Measurements from ENCODE around the gene SEMA3F. TPM values are rescaled to one million over a fixed set of nuclear protein-coding genes. Genes with fewer than 3 reads are reported as not detected.

The SEMA3F gene
- total RNA-seq, 4 donors from 2014 or later = 5.2 to 40.1 (median 7.5) TPM

DNA sequence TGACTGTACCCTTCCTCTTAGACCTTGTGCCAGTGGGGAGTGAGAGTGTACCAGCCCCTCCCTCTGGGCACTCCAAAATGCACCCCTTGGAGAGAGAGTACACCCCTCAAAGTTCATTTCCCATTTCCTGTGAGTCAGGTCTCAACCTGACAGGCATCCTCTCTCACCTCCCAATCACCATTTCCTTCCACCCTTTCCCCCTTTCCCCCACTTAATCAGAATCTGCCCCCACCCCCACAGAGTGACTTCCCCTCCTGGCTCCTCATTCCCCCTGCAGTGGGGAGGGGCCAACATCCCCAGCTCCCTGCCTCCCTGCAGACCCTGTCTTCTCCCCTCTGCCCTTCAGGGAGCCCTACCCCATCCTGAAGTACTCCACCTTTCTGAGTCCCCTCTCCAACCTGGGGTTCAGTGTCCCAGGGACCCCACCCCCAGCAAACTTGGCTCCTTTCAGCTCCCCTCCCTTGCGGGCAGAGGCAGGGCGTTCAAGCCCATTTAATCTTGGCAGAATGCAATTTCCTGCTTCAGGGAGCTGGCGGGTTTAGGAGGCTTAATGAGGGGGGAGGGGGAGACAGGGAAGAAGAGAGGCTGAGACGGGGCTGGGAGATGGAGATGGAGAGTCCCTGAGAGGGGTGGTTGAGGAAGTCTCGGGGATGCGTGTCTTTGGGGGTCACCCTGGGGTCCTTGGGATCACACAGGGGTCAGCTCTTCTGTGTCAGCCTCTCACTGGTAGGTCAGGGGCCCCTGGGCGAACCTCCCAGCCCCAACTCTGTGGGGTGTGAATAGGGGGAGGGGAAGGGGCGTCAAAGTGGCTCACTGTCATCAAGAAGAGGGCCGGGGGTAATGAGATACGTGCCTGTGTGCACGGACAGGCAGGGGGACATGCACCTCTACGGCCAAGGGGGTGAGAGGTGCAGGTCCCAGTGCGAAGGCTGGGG lies 16.6 kb upstream of the SEMA3F start:
- Histone ChIP-seq H3K27ac (no peak overlapping the region), H3K36me3 (no peaks in the 10 kb centered on the region), H3K9me3 (no peaks in the 10 kb centered on the region), H3K4me1 (peaks cover 7 to 12% of the 10 kb centered on the region in 2 donors), H3K27me3 (no peaks in the 10 kb centered on the region), H3K4me3 (no peak overlapping the region)
- in situ Hi-C loops (cut with MboI; ENCODE audit: low sequenced_read_pairs in 4 of 4) (no loop called here), intact Hi-C loops (cut with DNase I; ENCODE audit: low total_unique reads) (no loop called here)
- TF ChIP-seq POLR2A (IDR thresholded peaks at IDR 0.05) = no peak
- TF ChIP-seq, protein P1, sequence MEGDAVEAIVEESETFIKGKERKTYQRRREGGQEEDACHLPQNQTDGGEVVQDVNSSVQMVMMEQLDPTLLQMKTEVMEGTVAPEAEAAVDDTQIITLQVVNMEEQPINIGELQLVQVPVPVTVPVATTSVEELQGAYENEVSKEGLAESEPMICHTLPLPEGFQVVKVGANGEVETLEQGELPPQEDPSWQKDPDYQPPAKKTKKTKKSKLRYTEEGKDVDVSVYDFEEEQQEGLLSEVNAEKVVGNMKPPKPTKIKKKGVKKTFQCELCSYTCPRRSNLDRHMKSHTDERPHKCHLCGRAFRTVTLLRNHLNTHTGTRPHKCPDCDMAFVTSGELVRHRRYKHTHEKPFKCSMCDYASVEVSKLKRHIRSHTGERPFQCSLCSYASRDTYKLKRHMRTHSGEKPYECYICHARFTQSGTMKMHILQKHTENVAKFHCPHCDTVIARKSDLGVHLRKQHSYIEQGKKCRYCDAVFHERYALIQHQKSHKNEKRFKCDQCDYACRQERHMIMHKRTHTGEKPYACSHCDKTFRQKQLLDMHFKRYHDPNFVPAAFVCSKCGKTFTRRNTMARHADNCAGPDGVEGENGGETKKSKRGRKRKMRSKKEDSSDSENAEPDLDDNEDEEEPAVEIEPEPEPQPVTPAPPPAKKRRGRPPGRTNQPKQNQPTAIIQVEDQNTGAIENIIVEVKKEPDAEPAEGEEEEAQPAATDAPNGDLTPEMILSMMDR (IDR thresholded peaks at IDR 0.05 in 4 of 5, conservative IDR thresholded peaks at IDR 0.05 in 1 of 5) = no peak
- ATAC-seq (no peak), DNase-seq (no peak)

DNA sequence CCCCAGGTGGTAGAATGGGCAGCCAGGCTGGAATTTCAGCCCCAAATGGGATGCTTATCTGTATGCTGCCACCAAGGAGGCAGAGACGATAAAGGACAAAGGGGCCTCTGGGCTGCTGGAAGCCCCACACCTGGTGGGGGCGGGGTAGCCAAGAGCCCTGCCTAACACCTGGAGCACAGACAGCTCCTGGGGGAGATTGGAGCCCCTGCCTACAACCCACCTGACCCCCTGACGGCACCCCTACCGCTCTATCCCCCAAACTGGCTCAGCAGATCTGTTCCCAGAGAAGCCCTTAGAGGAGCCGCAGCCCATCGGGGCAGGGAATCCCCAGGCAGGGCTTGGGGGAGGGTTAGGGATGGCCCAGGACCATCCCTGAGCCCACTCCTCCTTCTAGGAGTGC lies 15.8 kb upstream of the SEMA3F start:
- ATAC-seq (no peak), DNase-seq (no peak)
- H3K36me3 ChIP-seq = no peaks in the 10 kb centered on the region
- no peaks in the 10 kb centered on the region for H3K9me3 ChIP-seq
- intact Hi-C loops (cut with DNase I; ENCODE audit: low total_unique reads) = no loop called here
- in situ Hi-C loops (cut with MboI; ENCODE audit: low sequenced_read_pairs in 4 of 4) = no loop called here
- TF ChIP-seq, protein P1 (IDR thresholded peaks at IDR 0.05 in 4 of 5, conservative IDR thresholded peaks at IDR 0.05 in 1 of 5) = no peak
- TF ChIP-seq POLR2A (IDR thresholded peaks at IDR 0.05) = no peak
- no peak overlapping the region for H3K27ac ChIP-seq
- peaks cover 7 to 12% of the 10 kb centered on the region in 2 donors for H3K4me1 ChIP-seq
- H3K27me3 ChIP-seq = no peaks in the 10 kb centered on the region
- H3K4me3 ChIP-seq = no peak overlapping the region

DNA sequence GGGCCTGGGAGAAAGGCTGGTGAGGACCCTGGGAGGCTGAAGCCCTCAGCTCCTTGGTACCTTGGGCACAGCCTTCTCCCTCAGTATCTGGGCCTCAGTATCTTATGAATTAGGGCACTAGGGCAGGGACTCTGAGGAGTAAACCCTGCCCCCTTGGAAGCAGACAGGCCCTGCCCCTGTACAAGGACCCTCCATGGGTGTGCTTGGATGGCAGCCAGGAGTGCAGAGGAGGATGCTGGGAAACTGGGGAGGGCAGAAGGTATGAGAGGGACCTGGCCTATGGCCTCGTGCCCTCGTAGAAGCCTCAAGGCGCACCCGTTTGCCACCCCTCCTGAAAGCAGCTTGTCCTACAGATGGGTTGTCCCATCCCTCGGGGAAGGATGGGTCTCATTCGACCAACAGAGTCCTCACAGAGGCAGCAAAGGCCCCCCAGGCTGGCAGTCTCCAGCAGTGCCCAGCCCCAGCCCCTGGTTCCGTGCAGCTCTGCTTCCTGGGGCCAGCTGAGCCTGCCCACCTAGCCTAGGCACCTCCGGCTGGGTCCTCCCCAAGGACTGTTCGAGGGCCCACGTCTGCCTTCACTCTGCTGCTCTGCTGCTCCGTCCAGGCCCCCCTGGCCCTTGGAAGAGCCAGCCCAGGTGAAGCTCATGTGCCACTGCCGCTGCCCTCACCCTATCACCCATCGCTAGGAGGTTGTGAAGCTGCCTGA lies 15.3 kb upstream of the SEMA3F start:
- Histone ChIP-seq H3K9me3 (no peaks in the 10 kb centered on the region), H3K4me1 (peaks cover 7 to 12% of the 10 kb centered on the region in 2 donors), H3K27me3 (no peaks in the 10 kb centered on the region), H3K27ac (no peak overlapping the region), H3K4me3 (no peak overlapping the region), H3K36me3 (no peaks in the 10 kb centered on the region)
- no peak for DNase-seq
- in situ Hi-C loops (cut with MboI; ENCODE audit: low sequenced_read_pairs in 4 of 4) (no loop called here), intact Hi-C loops (cut with DNase I; ENCODE audit: low total_unique reads) (no loop called here)
- TF ChIP-seq, protein P1 (IDR thresholded peaks at IDR 0.05 in 4 of 5, conservative IDR thresholded peaks at IDR 0.05 in 1 of 5) = no peak
- no peak for TF ChIP-seq POLR2A (IDR thresholded peaks at IDR 0.05)
- ATAC-seq = no peak

DNA sequence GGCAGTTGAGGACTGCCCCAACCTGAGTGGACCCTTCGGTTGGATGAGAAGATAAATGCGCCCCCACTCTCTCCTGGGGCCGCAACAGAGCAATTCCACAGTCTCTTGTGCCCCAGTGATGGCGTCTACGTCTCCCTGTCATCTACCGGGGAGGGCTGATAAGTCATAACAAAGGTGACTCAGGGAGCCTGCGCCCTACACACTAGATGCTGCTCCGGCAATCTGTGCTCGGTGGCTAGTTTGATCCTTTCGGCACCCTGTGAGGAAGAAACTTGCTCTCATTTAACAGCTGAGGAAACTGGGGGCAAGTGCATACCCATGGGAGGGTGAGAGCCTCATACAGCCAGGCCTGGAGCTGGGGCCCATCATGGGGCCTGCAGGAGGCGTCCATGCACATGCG lies 14.1 kb upstream of the SEMA3F start:
- H3K27me3 ChIP-seq = no peaks in the 10 kb centered on the region
- no peak overlapping the region for H3K27ac ChIP-seq
- H3K36me3 ChIP-seq = no peaks in the 10 kb centered on the region
- DNase-seq = no peak
- H3K4me3 ChIP-seq = no peak overlapping the region
- H3K4me1 ChIP-seq = peaks cover 7 to 12% of the 10 kb centered on the region in 2 donors
- in situ Hi-C loops (cut with MboI; ENCODE audit: low sequenced_read_pairs in 4 of 4) = no loop called here
- TF ChIP-seq, protein P1 (IDR thresholded peaks at IDR 0.05 in 4 of 5, conservative IDR thresholded peaks at IDR 0.05 in 1 of 5) = no peak
- TF ChIP-seq POLR2A (IDR thresholded peaks at IDR 0.05) = no peak
- no peak for ATAC-seq
- intact Hi-C loops (cut with DNase I; ENCODE audit: low total_unique reads) = no loop called here
- no peaks in the 10 kb centered on the region for H3K9me3 ChIP-seq

All from gastrocnemius medialis (tissue), 4 donors.